ENCODE measurements around the gene GTPBP3. TPM values are rescaled to one million over a fixed set of nuclear protein-coding genes. Genes with fewer than 3 reads are reported as not detected.
A peak's percentile ranks its signal among the peaks of the same experiment; 100 is the strongest.

Gene GTPBP3
- total RNA-seq, 2 experiments from 2014 or later, result 40.4 to 44.4 TPM

DNA sequence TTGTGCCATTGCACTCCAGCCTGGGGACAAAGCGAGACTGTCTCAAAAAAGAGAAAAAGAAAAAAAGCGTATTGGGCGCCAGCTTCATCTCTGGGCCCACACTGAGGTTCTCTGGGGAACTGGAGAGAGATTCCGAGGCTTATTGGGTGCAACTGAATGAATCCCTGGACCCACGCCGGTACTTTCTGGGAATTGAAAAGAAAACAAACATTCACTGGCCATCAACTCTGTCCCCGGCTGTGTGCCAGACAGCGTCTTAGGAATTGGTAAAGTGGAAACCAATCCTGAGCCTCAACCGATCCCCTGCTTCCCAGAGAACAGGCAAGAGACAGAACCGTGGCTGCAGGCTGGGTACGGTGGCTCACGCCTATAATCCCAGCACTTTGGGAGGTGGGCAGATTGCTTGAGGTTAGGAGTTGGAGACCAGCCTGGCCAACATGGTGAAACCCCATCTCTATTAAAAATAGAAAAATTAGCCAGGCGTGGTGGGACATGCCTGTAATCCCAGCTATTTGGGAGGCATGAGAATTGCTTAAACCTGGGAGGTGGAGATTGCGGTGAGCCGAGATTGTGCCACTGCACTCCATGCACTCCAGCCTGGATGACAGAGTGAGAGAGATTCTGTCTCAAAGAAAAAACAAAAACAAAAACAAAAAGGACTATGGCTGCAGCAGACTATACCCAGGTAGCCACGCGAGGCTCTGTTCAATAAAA, 11.3 kb upstream of the GTPBP3 start:
- Mint-ChIP-seq H3K4me3 (no peak overlapping the region), H3K27me3 (peaks cover 20% of the 10 kb centered on the region), H3K4me1 (peaks cover 6% of the 10 kb centered on the region), H3K36me3 (peaks cover 4% of the 10 kb centered on the region), H3K27ac (no peak overlapping the region), H3K9me3 (ENCODE audit: low read depth) (no peaks in the 10 kb centered on the region)
- ATAC-seq (no peak), DNase-seq (no peak)
- CTCF ChIA-PET, result interaction anchor here (1.0 to 1.6 kb wide), 3 partner anchors 17 to 65 kb away, joined by 3 to 5 read pairs (median 4); partner anchors contain the start of gene DDA1

DNA sequence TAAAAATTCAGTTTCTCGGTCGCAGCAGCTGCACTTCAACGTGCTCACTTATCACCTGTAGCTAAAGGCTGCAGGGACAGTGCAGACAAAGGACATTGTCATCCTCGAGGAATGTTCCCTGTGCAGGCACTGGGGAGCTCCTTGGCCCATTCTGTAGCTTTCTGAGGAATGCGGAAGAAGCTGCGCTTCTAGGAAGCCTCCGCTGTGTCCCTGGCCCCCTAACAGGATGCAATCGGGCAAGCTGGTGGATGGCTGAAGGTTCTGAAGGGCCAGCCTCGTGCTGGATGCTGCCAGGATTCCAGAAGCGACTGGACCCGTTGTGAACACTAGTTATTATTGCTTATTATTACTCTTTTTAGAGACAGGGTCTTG, 10.8 kb upstream of the GTPBP3 start:
- DNase-seq (no peak), ATAC-seq (no peak)
- CTCF ChIA-PET, result interaction anchor here (1.0 to 1.6 kb wide), 3 partner anchors 18 to 65 kb away, joined by 3 to 5 read pairs (median 4); partner anchors contain the start of gene DDA1
- peaks cover 6% of the 10 kb centered on the region for H3K4me1 Mint-ChIP-seq
- no peak overlapping the region for H3K4me3 Mint-ChIP-seq
- peaks cover 20% of the 10 kb centered on the region for H3K27me3 Mint-ChIP-seq
- H3K36me3 Mint-ChIP-seq, result peaks cover 4% of the 10 kb centered on the region
- no peak overlapping the region for H3K27ac Mint-ChIP-seq
- no peaks in the 10 kb centered on the region for H3K9me3 Mint-ChIP-seq (ENCODE audit: low read depth)

DNA sequence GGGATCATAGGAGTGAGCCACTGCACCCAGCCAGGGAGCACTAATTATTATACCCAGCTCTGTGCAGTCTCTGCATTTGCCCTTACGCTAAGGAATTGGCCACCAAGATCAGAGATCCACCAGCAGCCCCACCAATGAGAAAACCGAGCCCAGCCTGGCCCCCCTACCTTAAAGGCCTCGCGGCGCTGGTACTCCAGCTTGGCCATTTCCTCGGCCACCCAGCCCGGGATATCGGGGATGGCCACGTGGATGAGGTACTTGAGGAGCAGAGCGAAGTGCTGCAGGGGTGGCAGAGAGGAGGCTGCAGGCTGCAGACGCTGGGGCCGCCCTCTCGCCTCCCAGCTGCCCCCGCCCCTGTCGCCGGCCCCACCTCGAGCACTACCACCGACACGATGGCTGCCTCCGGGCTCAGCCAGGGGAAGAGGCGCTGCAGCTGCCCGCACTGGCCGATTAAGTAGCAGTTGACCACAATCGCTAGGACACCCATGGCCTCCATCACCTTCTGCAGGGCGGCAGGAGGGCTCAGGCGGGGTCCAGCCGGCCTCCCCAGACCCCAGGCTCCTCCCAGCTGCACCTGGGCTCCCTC, 10.2 kb upstream of the GTPBP3 start:
- Mint-ChIP-seq H3K27ac (no peak overlapping the region), H3K4me3 (no peak overlapping the region), H3K9me3 (ENCODE audit: low read depth) (no peaks in the 10 kb centered on the region), H3K27me3 (peaks cover 20% of the 10 kb centered on the region), H3K36me3 (peaks cover 4% of the 10 kb centered on the region), H3K4me1 (peaks cover 6% of the 10 kb centered on the region)
- DNase-seq, result no peak
- ATAC-seq, result no peak
- CTCF ChIA-PET, result interaction anchor here (1.0 to 1.6 kb wide), 2 partner anchors 35 to 66 kb away, joined by 3 to 4 read pairs; no protein-coding TSS in a partner anchor

DNA sequence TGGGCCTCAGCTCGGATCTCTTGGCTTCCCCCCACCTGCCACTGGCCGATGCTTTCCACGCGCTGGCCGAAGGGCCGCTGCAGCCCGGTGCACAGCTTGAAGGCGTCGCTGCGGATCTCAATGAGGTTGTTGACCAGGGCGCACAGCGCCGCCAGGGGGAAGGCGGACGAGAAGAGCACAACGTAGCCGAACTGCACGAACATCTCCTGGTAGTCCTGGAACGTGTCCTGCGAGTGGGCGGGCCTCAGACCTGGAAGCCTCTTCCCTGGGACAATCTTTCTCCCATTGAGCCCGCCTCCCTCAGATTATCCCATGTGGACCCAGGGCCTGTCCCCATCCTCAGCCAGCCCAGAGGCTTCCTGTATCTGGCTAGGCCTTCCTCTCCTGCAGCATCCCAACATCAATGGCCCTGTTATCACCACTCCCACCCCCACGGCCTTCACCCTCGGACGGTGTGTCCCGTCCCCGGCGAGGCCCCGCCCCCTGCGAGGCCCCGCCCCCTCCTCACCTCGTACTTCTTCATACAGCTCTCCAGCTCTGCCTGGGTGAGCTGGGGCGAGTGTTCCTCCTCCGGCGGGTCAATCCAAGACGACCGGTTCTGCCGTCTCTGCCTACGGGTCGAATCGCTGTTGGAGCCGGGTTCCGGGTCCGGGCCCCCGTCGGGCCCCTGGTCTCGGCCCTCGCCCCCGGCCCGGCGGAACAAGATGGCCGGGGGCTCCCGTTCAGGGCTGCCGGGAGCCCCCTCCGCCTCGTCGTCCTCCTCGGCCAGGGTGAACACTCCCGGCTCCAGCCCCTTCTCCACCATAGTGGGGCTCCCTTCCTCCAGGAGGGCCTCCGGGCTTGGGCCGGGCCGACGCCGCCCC, 9.5 kb upstream of the GTPBP3 start:
- CTCF ChIA-PET, result interaction anchor here (1.0 to 1.6 kb wide), 2 partner anchors 20 to 35 kb away, joined by 3 to 4 read pairs; no protein-coding TSS in a partner anchor
- ATAC-seq (peak; percentile 64), DNase-seq (no peak)
- H3K36me3 Mint-ChIP-seq, result peaks cover 3% of the 10 kb centered on the region
- peaks cover 20% of the 10 kb centered on the region for H3K27me3 Mint-ChIP-seq
- no peaks in the 10 kb centered on the region for H3K9me3 Mint-ChIP-seq (ENCODE audit: low read depth)
- H3K4me3 Mint-ChIP-seq, result peak overlapping the region; percentile 22
- no peak overlapping the region for H3K27ac Mint-ChIP-seq
- peaks cover 8% of the 10 kb centered on the region for H3K4me1 Mint-ChIP-seq

DNA sequence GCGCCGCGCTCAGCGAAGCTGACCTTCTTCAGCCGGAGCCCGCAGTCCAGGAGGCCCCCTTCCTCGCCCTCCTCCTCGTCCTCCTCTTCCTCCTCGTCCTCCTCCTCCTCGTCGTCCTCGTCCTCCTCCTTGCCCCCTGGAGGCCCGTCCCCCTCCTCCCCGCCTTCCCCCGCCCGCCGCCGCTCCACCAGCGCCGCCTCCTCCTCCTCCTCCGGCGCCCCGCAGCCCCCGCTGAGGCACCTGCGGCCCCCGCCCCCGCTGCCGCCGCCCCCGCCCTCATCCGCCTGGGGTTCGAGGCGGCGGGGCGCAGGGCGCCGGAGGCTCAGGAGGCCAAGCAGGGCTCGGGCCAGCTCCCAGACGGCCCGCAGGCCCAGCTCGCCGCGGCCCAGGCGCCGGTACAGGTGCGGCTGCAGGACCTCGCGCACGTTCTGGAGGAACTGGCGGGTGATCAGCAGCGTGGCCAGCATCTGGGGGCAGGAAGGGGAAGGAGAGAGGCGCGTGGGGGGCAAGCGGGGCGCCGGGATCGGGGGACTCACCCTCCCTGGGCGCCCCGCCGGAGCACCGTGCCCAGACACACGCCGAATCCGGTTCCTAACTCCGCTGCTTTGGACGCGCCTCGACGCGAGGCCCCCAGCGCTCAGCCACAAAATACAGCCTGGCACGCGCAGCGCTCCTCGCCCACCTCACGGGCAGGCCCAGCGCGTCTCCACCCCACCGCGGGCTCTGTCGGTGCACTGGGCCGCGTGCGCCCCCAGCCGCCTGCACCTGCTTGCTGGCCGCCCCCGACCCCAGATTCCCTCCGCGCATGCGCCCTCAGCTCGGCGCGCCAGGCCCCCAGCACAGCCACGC, 8.6 kb upstream of the GTPBP3 start:
- no peak overlapping the region for H3K4me3 Mint-ChIP-seq
- CTCF ChIA-PET, result interaction anchor here (1.0 kb wide), 1 partner anchor 21 kb away, joined by 3 read pairs; no protein-coding TSS in a partner anchor
- H3K4me1 Mint-ChIP-seq, result peaks cover 15% of the 10 kb centered on the region
- no peaks in the 10 kb centered on the region for H3K9me3 Mint-ChIP-seq (ENCODE audit: low read depth)
- no peak overlapping the region for H3K27ac Mint-ChIP-seq
- DNase-seq (no peak), ATAC-seq (peak; percentile 17)
- H3K27me3 Mint-ChIP-seq, result peaks cover 20% of the 10 kb centered on the region
- peaks cover 6% of the 10 kb centered on the region for H3K36me3 Mint-ChIP-seq

DNA sequence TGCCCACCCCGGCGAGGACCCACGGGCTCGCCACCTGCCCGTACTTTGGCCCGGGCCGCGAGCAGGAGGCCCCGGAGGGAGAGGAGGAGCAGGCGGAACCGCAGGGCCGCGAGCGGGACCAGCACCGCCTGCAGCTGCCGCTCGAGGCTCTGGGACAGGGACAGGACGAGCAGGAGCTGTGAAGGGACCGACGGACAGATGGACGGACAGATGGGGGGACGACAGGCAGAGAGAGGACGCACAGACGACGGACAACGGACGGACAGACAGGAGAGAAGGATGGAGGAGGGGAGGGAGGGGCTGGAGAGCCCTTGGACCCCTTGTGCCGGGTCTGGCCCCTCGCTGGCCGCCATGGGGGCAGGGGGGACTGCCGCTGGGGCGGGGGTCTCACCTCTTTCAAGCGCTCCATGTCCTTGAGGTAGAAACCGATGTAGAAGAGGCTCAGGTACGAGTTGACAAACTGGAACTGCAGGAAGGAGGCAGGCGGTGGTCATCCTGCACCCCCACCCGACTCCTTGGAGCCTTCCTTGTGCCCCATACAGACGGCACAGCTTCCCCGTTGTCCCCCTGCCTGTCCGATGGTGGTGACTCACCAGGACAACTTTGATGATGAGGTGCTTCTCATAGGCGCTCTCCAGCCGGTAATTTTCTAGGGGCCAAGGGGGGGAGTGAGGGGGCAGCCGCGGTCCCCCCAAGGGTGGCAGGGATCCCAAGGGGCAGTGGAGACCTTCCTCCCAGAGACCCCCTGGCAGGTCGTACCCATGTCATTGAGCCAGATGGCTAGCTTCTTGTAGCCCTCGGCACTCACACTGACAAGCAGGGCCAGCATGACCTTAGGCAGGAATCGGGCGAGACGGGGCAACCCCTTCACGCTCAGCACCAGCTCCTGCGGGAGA, 7.7 kb upstream of the GTPBP3 start:
- Mint-ChIP-seq H3K4me1 (peaks cover 18% of the 10 kb centered on the region), H3K9me3 (ENCODE audit: low read depth) (no peaks in the 10 kb centered on the region), H3K27ac (no peak overlapping the region), H3K27me3 (peaks cover 20% of the 10 kb centered on the region), H3K36me3 (peaks cover 8% of the 10 kb centered on the region), H3K4me3 (no peak overlapping the region)
- ATAC-seq (no peak), DNase-seq (no peak)
- CTCF ChIA-PET, result interaction anchor here (1.0 kb wide), 1 partner anchor 22 kb away, joined by 3 read pairs; no protein-coding TSS in a partner anchor

DNA sequence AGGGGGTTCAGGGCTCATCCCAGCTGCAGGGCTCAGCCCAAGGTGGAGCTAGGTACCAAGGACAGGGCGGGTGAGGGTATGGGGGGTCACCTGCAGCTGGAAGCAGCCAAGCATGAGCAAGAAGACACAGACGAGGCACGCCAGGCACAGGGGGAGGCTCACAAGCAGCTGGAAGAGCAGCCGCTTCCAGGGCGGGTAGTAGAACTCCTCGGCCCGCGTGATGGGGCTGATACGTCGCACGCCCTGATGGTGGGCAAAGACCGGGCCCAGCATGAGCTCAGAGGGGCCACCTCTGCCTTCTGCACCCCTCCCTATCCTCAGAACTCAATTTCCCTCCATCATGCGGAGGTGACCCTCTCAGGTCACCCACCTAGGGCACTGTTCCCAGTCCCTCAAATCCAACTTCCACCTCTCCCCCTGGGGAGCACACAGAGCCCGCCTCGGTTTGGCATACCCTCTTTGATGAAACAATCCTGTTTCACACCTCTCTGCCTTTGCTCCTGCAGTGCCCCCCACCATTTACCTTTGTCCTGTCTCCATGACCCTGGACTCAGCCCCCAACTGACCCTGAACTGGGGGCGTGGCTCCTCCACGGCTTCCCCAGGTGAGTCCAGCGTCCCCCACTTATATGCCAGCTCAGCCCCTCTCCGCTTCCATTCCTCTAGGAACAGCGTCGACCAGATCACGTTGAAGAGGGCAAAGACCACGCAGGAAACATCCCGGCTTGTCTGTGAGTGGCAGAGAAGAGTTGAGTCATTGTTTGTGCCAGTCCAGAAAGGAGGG, 6.9 kb upstream of the GTPBP3 start:
- ATAC-seq, result no peak
- Mint-ChIP-seq H3K27me3 (peaks cover 20% of the 10 kb centered on the region), H3K27ac (no peak overlapping the region), H3K36me3 (peaks cover 8% of the 10 kb centered on the region), H3K4me1 (peaks cover 25% of the 10 kb centered on the region), H3K4me3 (no peak overlapping the region), H3K9me3 (ENCODE audit: low read depth) (no peaks in the 10 kb centered on the region)
- CTCF ChIA-PET, result no interaction called here
- no peak for DNase-seq

DNA sequence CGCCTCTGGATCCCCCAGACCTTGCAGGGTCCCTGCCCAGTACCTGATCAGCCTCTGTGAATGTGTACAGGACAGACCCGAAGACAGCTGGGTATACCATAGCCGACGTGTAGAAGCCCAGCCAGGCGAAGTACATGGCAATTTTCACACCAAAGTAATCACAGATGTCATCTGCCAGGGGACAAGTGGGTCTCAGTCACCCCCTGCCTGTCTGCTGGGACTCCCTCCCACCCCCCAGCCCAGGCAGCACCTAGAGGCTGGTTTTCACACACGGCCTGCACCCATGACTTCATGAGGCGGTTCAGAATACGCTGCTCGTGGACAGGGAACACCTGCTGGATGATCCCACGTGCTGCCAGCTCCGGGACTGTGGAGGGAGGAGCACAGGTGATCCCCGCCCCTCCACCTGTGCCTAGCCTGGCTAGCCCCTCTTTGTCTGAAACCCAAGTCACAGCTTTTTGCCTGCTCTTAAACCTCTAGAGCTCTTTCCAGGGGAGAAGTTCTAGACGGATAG, 6.3 kb upstream of the GTPBP3 start:
- Mint-ChIP-seq H3K27ac (no peak overlapping the region), H3K36me3 (peaks cover 8% of the 10 kb centered on the region), H3K4me1 (peaks cover 27% of the 10 kb centered on the region), H3K27me3 (peaks cover 20% of the 10 kb centered on the region), H3K4me3 (no peak overlapping the region), H3K9me3 (ENCODE audit: low read depth) (no peaks in the 10 kb centered on the region)
- DNase-seq, result no peak
- CTCF ChIA-PET, result interaction anchor here (3.6 kb wide), 1 partner anchor 23 kb away, joined by 44 read pairs; the partner anchor contains the start of genes DDA1 and MRPL34
- no peak for ATAC-seq

DNA sequence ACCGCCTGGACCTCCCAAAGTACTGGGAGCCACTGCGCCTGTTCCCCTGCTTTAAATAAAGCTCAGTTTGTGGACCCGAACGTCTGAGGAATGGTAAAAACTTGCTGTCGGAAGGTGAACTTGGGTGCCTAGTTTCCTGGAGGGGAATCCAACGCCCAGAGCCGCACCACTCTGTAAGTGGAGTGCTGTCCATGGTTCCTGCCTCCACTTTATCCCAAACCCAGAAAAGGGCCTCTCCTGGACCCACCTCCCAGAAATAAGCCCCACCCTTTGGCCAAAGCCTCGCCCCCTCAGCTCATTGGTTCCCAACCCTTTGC, 5.0 kb upstream of the GTPBP3 start:
- CTCF ChIA-PET, result interaction anchor here (0.8 to 3.6 kb wide), 2 partner anchors 25 to 31 kb away, joined by 4 to 44 read pairs; partner anchors contain the start of genes DDA1 and MRPL34
- DNase-seq, result no peak
- Mint-ChIP-seq H3K9me3 (ENCODE audit: low read depth) (no peaks in the 10 kb centered on the region), H3K27ac (no peak overlapping the region), H3K4me1 (peaks cover 31% of the 10 kb centered on the region), H3K36me3 (peaks cover 8% of the 10 kb centered on the region), H3K4me3 (no peak overlapping the region), H3K27me3 (peaks cover 20% of the 10 kb centered on the region)
- no peak for ATAC-seq

DNA sequence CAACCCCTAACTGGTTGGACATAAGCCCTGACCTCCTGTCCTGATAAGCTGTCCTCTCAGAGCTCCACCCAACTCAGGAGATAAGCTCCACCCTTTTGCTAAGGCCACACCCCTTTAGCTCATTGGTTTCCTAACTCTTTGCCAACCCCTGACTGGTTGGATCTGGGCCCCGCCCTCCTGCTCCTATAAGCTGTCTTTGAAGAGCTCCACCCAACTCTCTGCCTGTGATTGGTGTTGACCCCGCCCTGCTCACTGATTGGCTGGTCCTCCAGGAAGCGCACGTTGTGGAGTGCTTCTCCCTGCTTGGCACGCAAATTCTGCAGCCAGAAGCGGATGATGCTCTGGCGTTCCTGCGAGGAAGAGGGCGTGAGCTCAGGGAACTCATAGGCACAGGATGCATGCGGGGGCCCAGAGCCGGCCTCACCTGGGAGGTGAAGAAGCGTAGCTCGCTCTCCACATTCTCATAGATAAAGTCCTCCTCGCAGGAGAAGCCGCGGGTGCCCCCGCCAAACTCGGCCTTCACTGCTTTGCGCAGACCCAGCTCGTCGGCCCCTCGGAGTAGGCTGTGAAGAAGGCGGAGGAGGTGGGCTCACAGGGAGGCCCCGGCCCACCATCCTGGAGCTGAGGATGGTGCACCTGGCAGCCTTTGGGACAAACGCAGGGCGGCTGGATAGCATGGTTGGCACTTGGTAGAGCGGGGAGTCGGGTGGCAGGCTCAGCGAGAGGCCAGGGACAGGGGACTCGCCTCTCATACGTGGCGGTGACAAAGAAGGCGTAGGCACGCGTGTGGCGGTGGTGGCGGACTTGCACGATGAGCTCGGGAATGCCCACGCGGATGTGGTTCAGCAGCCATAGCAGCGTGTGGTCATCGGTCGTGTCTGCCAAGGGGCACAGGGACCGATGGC, 4.4 kb upstream of the GTPBP3 start:
- peak overlapping the region; percentile 21 for H3K27ac Mint-ChIP-seq
- H3K4me1 Mint-ChIP-seq, result peaks cover 33% of the 10 kb centered on the region
- H3K36me3 Mint-ChIP-seq, result peaks cover 8% of the 10 kb centered on the region
- peak; percentile 72 for DNase-seq
- no peaks in the 10 kb centered on the region for H3K9me3 Mint-ChIP-seq (ENCODE audit: low read depth)
- peaks cover 16% of the 10 kb centered on the region for H3K27me3 Mint-ChIP-seq
- ATAC-seq, result no peak
- peak overlapping the region; percentile 28 for H3K4me3 Mint-ChIP-seq
- CTCF ChIA-PET, result interaction anchor here (0.7 to 3.6 kb wide), 12 partner anchors 12 to 163 kb away, joined by 3 to 44 read pairs (median 4); partner anchors contain the start of genes DDA1, MRPL34 and MVB12A
